NCI-H128 (cell line): Measurements from ENCODE around the gene PRICKLE3.

ENCODE experiments used
- DNase-seq: peaks from one replicate; lab custom pipeline; 2025; ENCODE audit not compliant: unreplicated experiment; lab: John Stamatoyannopoulos, UW

PRICKLE3 gene

GRCh38 chrX:49208399-49208798, 22.2 kb upstream of the PRICKLE3 start:
- DNase-seq: no peak

GRCh38 chrX:49206543-49206942, 20.4 kb upstream of the PRICKLE3 start:
- no peak for DNase-seq

GRCh38 chrX:49205443-49205842, 19.3 kb upstream of the PRICKLE3 start:
- no peak for DNase-seq

GRCh38 chrX:49204709-49205108, 18.5 kb upstream of the PRICKLE3 start:
- DNase-seq: no peak

GRCh38 chrX:49204017-49204416, 17.8 kb upstream of the PRICKLE3 start:
- no peak for DNase-seq

GRCh38 chrX:49203536-49203935, 17.4 kb upstream of the PRICKLE3 start:
- DNase-seq: no peak

- no peak for DNase-seq
Measured at GRCh38 chrX:49202022-49202421, 15.8 kb upstream of the PRICKLE3 start.

- peak; percentile 70 for DNase-seq
Measured at GRCh38 chrX:49199906-49200771, 14.0 kb upstream of the PRICKLE3 start, which contains the start of gene SYP. Gene SYP, minus strand, starts transcription at chrX:49200193. Its CDS starts 7 bp downstream, at chrX:49200186.

GRCh38 chrX:49199315-49199595, 13.1 kb upstream of the PRICKLE3 start:
- no peak for DNase-seq

- DNase-seq: no peak
Measured at GRCh38 chrX:49198540-49199314, 12.6 kb upstream of the PRICKLE3 start.

GRCh38 chrX:49197543-49198087, 11.4 kb upstream of the PRICKLE3 start:
- DNase-seq: no peak

- no peak for DNase-seq
Measured at GRCh38 chrX:49193542-49193964, 7.4 kb upstream of the PRICKLE3 start.

GRCh38 chrX:49192722-49193328, 6.7 kb upstream of the PRICKLE3 start:
- DNase-seq: no peak

- no peak for DNase-seq
Measured at GRCh38 chrX:49191574-49192011, 5.4 kb upstream of the PRICKLE3 start.

- peak; percentile 98 for DNase-seq
Measured at GRCh38 chrX:49190821-49191573, 4.8 kb upstream of the PRICKLE3 start.

GRCh38 chrX:49189606-49190005, 3.4 kb upstream of the PRICKLE3 start:
- DNase-seq: no peak

- no peak for DNase-seq
Measured at GRCh38 chrX:49188468-49189076, 2.4 kb upstream of the PRICKLE3 start.

GRCh38 chrX:49187526-49187925, 1.4 kb upstream of the PRICKLE3 start:
- no peak for DNase-seq

GRCh38 chrX:49187028-49187394, 838 bp upstream of the PRICKLE3 start:
- DNase-seq: no peak
